ENCODE data around the gene PDE6D. TPM values are rescaled to one million over a fixed set of nuclear protein-coding genes. Genes with fewer than 3 reads are reported as not detected.

PDE6D gene
- total RNA-seq, 1 experiment from 2014 or later = 43.8 TPM

GRCh38 chr2:231720987-231721966 lies 59.8 kb downstream of the PDE6D start:
- intact Hi-C loops (cut with micrococcal nuclease) = no loop called here
- Histone ChIP-seq H3K9ac (ENCODE audit: low read length) (no peak overlapping the region), H4K20me1 (ENCODE audit: low read length) (no peaks in the 10 kb centered on the region), H3K9me2 (replicated peaks; ENCODE audit: low read length) (no peaks in the 10 kb centered on the region), H3K79me2 (ENCODE audit: low read length) (no peaks in the 10 kb centered on the region), H3K9me3 (ENCODE audit: low read length) (no peaks in the 10 kb centered on the region), H3K27me3 (ENCODE audit: low read length) (no peaks in the 10 kb centered on the region), H2AFZ (ENCODE audit: low read length) (no peak overlapping the region), H3K4me3 (ENCODE audit: low read length) (no peak overlapping the region), H3F3A (ENCODE audit: low read length, unreplicated experiment) (no peaks in the 10 kb centered on the region), H3K27ac (ENCODE audit: low read length) (no peak overlapping the region), H3K4me2 (ENCODE audit: low read length) (no peak overlapping the region), H3K36me3 (ENCODE audit: low read depth, low read length) (no peaks in the 10 kb centered on the region), H3K4me1 (ENCODE audit: insufficient read depth, low read length) (peaks cover 11% of the 10 kb centered on the region)
- DNase-seq (no peak), ATAC-seq (no peak)
- ChIA-PET POLR2A (ENCODE audit: unreplicated experiment) (no interaction called here), CTCF (no interaction called here)
- no TSS peak for BruUV-seq (replicated peaks)
- TF ChIP-seq EZH2phosphoT487 (IDR thresholded peaks at IDR 0.05; ENCODE audit: borderline replicate concordance, low read length) (no peak), EZH2 (IDR thresholded peaks at IDR 0.05; ENCODE audit: low read length, unreplicated experiment) (no peak), CTCF (conservative IDR thresholded peaks at IDR 0.05; ENCODE audit: low read depth, low read length) (no peak)

- POLR2A ChIA-PET (ENCODE audit: unreplicated experiment) = interaction anchor here (0.7 kb wide), 1 partner anchor 17 kb away, joined by 4 read pairs; no protein-coding TSS in a partner anchor
- H3K4me3 ChIP-seq (ENCODE audit: low read length) = no peak overlapping the region
- no peak overlapping the region for H3K4me2 ChIP-seq (ENCODE audit: low read length)
- H3K4me1 ChIP-seq (ENCODE audit: insufficient read depth, low read length) = peaks cover 18% of the 10 kb centered on the region
- TF ChIP-seq CTCF (conservative IDR thresholded peaks at IDR 0.05; ENCODE audit: low read depth, low read length) = no peak
- no peak for TF ChIP-seq EZH2 (IDR thresholded peaks at IDR 0.05; ENCODE audit: low read length, unreplicated experiment)
- no peak for TF ChIP-seq EZH2phosphoT487 (IDR thresholded peaks at IDR 0.05; ENCODE audit: borderline replicate concordance, low read length)
- no peaks in the 10 kb centered on the region for H3K9me2 ChIP-seq (replicated peaks; ENCODE audit: low read length)
- DNase-seq (no peak), ATAC-seq (no peak)
- no peaks in the 10 kb centered on the region for H3K27me3 ChIP-seq (ENCODE audit: low read length)
- H3K36me3 ChIP-seq (ENCODE audit: low read depth, low read length) = no peaks in the 10 kb centered on the region
- intact Hi-C loops (cut with micrococcal nuclease) = no loop called here
- H2AFZ ChIP-seq (ENCODE audit: low read length) = no peak overlapping the region
- H3K27ac ChIP-seq (ENCODE audit: low read length) = no peak overlapping the region
- BruUV-seq (replicated peaks) = no TSS peak
- H3K9ac ChIP-seq (ENCODE audit: low read length) = no peak overlapping the region
- no peaks in the 10 kb centered on the region for H3F3A ChIP-seq (ENCODE audit: low read length, unreplicated experiment)
- no peaks in the 10 kb centered on the region for H3K9me3 ChIP-seq (ENCODE audit: low read length)
- no peaks in the 10 kb centered on the region for H4K20me1 ChIP-seq (ENCODE audit: low read length)
- no peaks in the 10 kb centered on the region for H3K79me2 ChIP-seq (ENCODE audit: low read length)
- CTCF ChIA-PET = no interaction called here
Measured at GRCh38 chr2:231720292-231720986, 60.6 kb downstream of the PDE6D start.

All from PC-3 (cell line).